HG03064 (cell line): ENCODE measurements around the gene ARPP19.
"Not testable (repeated sequence)": the region's sequence is repeated elsewhere in the genome, so short reads cannot be mapped to it uniquely, and the experiment has no call there.

Experiments used
- ATAC-seq: cut with Tn5 transposase; IDR thresholded peaks from one replicate; pipeline ENCODE4 v1.9.1; 2021; ENCODE audit warnings: low read depth; ENCODE audit not compliant: unreplicated experiment

The ARPP19 gene

GRCh38 chr15:52517014-52517413 is 51.8 kb downstream of the ARPP19 start:
- no peak for ATAC-seq

GRCh38 chr15:52515343-52515742 is 53.5 kb downstream of the ARPP19 start:
- no peak for ATAC-seq

- ATAC-seq: no peak
These were observed 54.3 kb downstream of the ARPP19 start for GRCh38 chr15:52514482-52514881.

DNA sequence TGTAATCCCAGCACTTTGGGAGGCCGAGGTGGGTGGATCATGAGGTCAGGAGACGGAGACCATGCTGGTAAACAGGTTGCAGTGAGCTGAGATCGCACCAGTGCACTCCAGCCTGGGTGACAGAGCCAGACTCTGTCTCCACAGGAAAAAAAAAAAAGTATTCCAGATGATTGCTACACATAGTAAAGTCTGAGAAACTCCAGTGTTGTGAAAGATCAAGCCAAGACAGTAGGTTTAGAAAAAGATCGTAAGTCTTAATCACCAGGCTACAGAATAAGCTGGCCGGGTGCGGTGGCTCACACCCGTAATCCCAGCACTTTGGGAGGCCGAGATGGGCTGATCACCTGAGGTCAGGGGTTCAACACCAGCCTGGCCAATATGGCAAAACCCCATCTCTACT is 56.0 kb downstream of the ARPP19 start:
- not testable (repeated sequence) for ATAC-seq

DNA sequence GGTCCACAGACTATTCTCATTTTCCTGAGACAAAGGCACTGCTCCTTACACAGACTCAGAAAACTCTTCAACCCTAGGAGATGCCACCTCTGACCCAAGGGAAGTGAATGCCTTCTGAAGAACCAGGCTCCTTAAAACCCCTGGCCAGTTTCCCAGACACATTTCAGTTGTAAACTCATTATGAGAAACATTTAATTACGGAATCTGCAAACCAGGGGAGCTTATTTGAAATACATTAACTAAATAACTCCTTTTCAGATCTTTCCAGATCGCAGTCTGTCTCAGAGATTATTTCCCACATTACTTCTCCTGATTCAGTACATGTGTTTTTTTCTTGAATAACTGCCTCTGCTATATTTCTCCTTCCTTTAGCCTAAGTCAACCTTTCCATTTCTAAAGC is 57.7 kb downstream of the ARPP19 start:
- no peak for ATAC-seq

- no peak for ATAC-seq
These were observed 59.2 kb downstream of the ARPP19 start for GRCh38 chr15:52509500-52510245.

DNA sequence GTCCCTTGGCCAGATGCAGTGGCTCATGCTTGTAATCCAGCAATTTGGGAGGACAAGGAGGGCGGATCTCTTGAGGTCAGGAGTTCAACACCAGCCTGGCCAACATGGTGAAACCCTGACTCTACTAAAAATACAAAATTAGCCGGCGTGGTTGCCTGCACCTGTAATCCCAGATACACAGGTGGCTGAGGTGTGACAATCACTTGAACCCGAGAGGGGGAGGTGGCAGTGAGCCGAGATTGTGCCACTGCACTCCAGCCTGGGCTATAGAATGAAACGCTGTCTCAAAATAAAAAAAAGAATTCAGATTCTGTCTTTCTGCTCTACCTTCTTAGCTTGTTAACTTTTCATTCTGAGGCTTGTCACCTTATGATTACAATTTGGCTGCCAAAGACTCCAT is 62.3 kb downstream of the ARPP19 start:
- ATAC-seq: no peak

DNA sequence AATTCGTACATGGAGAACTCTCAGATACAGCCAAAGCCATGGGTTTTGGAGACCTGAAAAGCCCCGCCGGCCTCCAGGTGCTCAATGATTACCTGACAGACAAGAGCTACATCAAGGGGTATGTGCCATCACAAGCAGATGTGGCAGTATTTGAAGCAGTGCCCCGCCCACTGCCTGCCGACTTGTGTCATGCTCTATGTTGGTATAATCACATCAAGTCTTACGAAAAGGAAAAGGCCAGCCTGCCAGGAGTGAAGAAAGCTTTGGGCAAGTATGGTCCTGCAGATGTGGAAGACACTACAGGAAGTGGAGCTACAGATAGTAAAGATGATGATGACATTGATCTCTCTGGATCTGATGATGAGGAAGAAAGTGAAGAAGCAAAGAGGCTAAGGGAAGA is 63.7 kb downstream of the ARPP19 start:
- ATAC-seq: no peak

GRCh38 chr15:52503788-52504496 is 64.9 kb downstream of the ARPP19 start:
- no peak for ATAC-seq

GRCh38 chr15:52502608-52503007 is 66.2 kb downstream of the ARPP19 start:
- no peak for ATAC-seq

- no peak for ATAC-seq
These were observed 69.3 kb downstream of the ARPP19 start for GRCh38 chr15:52499506-52499905.

DNA sequence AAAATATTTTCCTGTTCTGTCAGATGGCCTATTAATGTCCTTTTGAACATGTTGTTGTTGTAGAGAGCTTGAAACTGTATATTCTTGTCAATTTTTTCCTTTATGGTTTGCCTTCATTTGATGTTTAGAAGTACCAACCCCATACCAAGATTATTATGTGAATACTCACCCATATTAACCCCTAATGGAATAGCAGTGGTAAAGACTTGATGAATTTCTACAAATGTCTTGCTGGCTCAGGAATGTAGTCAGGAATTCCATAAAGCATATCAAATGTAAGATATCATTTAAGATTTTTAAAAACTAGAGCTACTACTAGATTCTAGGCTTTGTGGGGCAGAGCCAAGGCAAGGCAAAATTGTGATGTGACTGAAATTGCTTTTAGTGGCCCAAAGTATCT is 70.1 kb downstream of the ARPP19 start:
- no peak for ATAC-seq
